Measurements from ENCODE around the gene LIX1L. TPM values are rescaled to one million over a fixed set of nuclear protein-coding genes. Genes with fewer than 3 reads are reported as not detected.

Gene LIX1L
- total RNA-seq, 4 donors from 2014 or later: 37.1 to 108 (median 75.4) TPM

DNA sequence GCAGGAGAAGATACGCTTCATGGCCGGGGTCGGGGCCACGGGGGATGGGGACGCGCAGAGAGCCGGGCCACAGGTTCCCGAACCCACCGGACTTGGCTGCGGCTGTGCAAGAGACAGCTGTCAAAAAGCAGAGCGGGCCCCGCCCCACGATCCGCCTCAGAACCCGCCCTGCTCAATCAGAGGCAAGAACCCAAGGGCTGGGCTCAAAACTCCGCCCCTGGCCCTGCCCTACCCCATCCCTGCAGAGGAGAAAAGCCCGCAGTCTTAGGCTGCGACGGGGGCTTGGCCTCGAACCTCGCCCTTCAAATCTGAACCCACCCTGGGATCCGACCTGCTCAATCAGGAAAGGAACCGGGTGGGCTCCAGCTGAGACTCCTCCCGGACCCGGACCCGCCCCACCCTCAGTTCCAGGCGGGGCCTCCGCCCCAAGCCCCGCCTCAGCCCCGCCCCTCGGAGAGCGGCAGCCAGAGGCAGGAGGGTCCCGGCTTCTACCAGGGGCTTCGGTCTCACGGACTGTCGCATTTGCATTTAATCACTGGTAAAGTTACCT lies 72.0 kb downstream of the LIX1L start, which contains the start of gene ANKRD35:
Gene ANKRD35, minus strand, starts transcription at position 129 of the 550 bp plus-strand sequence. Its CDS starts 108 bp downstream, at position 21.
- H3K27ac ChIP-seq: peak within 1 kb of the TSS; percentile 55 to 65 (median 61)
- intact Hi-C loops (cut with DNase I; ENCODE audit: low total_unique reads): no loop called here
- in situ Hi-C loops (cut with MboI; ENCODE audit: low sequenced_read_pairs in 4 of 4): no loop called here
- H3K4me3 ChIP-seq: peak within 1 kb of the TSS; percentile 66 to 72 (median 68)
- no peaks in the 10 kb centered on the region for H3K27me3 ChIP-seq
- H3K9me3 ChIP-seq: no peaks in the 10 kb centered on the region
- TF ChIP-seq, protein P1, sequence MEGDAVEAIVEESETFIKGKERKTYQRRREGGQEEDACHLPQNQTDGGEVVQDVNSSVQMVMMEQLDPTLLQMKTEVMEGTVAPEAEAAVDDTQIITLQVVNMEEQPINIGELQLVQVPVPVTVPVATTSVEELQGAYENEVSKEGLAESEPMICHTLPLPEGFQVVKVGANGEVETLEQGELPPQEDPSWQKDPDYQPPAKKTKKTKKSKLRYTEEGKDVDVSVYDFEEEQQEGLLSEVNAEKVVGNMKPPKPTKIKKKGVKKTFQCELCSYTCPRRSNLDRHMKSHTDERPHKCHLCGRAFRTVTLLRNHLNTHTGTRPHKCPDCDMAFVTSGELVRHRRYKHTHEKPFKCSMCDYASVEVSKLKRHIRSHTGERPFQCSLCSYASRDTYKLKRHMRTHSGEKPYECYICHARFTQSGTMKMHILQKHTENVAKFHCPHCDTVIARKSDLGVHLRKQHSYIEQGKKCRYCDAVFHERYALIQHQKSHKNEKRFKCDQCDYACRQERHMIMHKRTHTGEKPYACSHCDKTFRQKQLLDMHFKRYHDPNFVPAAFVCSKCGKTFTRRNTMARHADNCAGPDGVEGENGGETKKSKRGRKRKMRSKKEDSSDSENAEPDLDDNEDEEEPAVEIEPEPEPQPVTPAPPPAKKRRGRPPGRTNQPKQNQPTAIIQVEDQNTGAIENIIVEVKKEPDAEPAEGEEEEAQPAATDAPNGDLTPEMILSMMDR (IDR thresholded peaks at IDR 0.05 in 4 of 5, conservative IDR thresholded peaks at IDR 0.05 in 1 of 5): no peak
- TF ChIP-seq POLR2A (IDR thresholded peaks at IDR 0.05): no peak
- ATAC-seq: peak; percentile 74 to 77
- H3K4me1 ChIP-seq: peaks cover 19 to 21% of the 10 kb centered on the region in 2 donors
- peak; percentile 81 to 82 for DNase-seq
- no peaks in the 10 kb centered on the region for H3K36me3 ChIP-seq

DNA sequence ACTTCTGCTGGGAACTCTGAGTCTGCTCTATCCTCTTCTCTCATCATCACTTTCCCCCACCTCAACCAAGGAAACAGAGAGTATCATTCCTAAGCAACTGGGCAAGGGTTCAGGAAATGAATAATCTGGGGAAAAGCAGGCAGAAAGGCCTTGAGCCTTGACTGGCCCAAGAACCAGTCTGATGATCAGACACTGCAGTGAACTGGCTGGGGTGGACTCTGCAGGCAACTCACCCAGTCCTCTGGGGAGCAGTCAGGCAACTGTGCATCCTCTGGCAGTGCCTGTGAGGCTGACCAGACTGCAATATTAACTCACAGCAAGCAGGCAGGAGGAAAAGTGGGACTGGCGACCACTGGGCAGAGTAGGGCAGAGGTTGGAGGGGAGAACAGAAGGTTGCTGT lies 73.1 kb downstream of the LIX1L start:
- H3K4me1 ChIP-seq: peaks cover 10% of the 10 kb centered on the region in 2 donors
- H3K27ac ChIP-seq: no peak overlapping the region
- intact Hi-C loops (cut with DNase I; ENCODE audit: low total_unique reads) (no loop called here), in situ Hi-C loops (cut with MboI; ENCODE audit: low sequenced_read_pairs in 4 of 4) (no loop called here)
- ATAC-seq: no peak
- no peaks in the 10 kb centered on the region for H3K36me3 ChIP-seq
- no peaks in the 10 kb centered on the region for H3K9me3 ChIP-seq
- H3K27me3 ChIP-seq: no peaks in the 10 kb centered on the region
- TF ChIP-seq, protein P1 (IDR thresholded peaks at IDR 0.05 in 4 of 5, conservative IDR thresholded peaks at IDR 0.05 in 1 of 5): no peak
- TF ChIP-seq POLR2A (IDR thresholded peaks at IDR 0.05): no peak
- no peak for DNase-seq
- H3K4me3 ChIP-seq: no peak overlapping the region

Other genes with a start within 250 kb of the LIX1L start
- gene CD160, start 238.5 kb downstream of the LIX1L start, total RNA-seq: not detected
- gene RNF115, start 133.9 kb downstream of the LIX1L start, total RNA-seq: 10 to 100 TPM; 16.1 to 65.4 (median 37.3) TPM
- gene POLR3C, start 133.8 kb downstream of the LIX1L start, total RNA-seq: 10 to 100 TPM; 23.0 to 27.8 (median 26.4) TPM
- gene NUDT17, start 112.4 kb downstream of the LIX1L start, total RNA-seq: 1 to 10 TPM in 1 of 4 donors, under 1 TPM in 2, not detected in 1; 0.46 to 2.2 (median 0.51) TPM
- gene PIAS3, start 98.9 kb downstream of the LIX1L start, total RNA-seq: 10 to 100 TPM; 26.2 to 40.0 (median 35.7) TPM
- 10 to 100 TPM in 2 of 4 donors, 1 to 10 TPM in 2; 8.0 to 19.5 (median 10.7) TPM for gene ANKRD35, start 72.2 kb downstream of the LIX1L start, total RNA-seq
- gene ITGA10, start 48.0 kb downstream of the LIX1L start, total RNA-seq: 10 to 100 TPM in 3 of 4 donors, 1 to 10 TPM in 1; 6.4 to 20.0 (median 14.7) TPM
- 10 to 100 TPM; 23.2 to 46.0 (median 31.7) TPM for gene PEX11B, start 39.3 kb downstream of the LIX1L start, total RNA-seq
- gene RBM8A, start 30.5 kb downstream of the LIX1L start, total RNA-seq: 100 to 1,000 TPM; 199 to 589 (median 381) TPM
- gene ANKRD34A, start 6.6 kb upstream of the LIX1L start, total RNA-seq: 10 to 100 TPM in 1 of 4 donors, 1 to 10 TPM in 3; 3.3 to 19.0 (median 6.7) TPM
- gene POLR3GL, start 6.7 kb upstream of the LIX1L start, total RNA-seq: 10 to 100 TPM; 43.5 to 78.8 (median 59.4) TPM
- 1,000 to 10,000 TPM; 1,815 to 2,839 (median 2,202) TPM for gene TXNIP, start 38.6 kb upstream of the LIX1L start, total RNA-seq
- 100 to 1,000 TPM; 274 to 585 (median 420) TPM for gene HJV, start 63.7 kb upstream of the LIX1L start, total RNA-seq
- gene NBPF10, start 186.8 kb upstream of the LIX1L start, total RNA-seq: 1 to 10 TPM in 1 of 4 donors, under 1 TPM in 3; 0.55 to 4.0 (median 0.94) TPM